CD14-positive monocyte (primary cell): ENCODE results near the gene ID1. TPM values are rescaled to one million over a fixed set of nuclear protein-coding genes. Genes with fewer than 3 reads are reported as not detected.

Experiments used
- DNase-seq, 3 donors: peaks; one replicate each; pipeline ENCODE4 v3.0.0-alpha.2; 2011 to 2022
- H2AFZ ChIP-seq: 2 replicates; pipeline ENCODE4 v1.6.0; 2012; ENCODE audit warnings: mild to moderate bottlenecking, low read depth, low read length, inconsistent platforms; ENCODE audit not compliant: insufficient read depth, poor library complexity, severe bottlenecking
- H3K27ac ChIP-seq, 2 donors: 1 replicate in 1 of 2; 2 replicates in 1 of 2; pipeline ENCODE4 v1.5.1; 2012 to 2013; ENCODE audit warnings: low read length in 2 of 2, control low read depth in 1 of 2, inconsistent platforms in 1 of 2, low read depth in 1 of 2, mild to moderate bottlenecking in 1 of 2
- H3K27me3 ChIP-seq, 2 donors: one replicate each; pipeline versions ENCODE4 v1.6.0 to v1.6.1; 2011 to 2013; ENCODE audit warnings: low read length in 2 of 2; ENCODE audit not compliant: control insufficient read depth in 2 of 2, insufficient read depth in 2 of 2
- H3K36me3 ChIP-seq, 2 donors: replicated peaks in 1 of 2; 1 replicate in 1 of 2; 2 replicates in 1 of 2; pipeline versions ENCODE4 v1.5.1 to v1.6.1; 2012 to 2013; ENCODE audit warnings: low read length in 2 of 2, control low read depth in 1 of 2, inconsistent platforms in 1 of 2, mild to moderate bottlenecking in 1 of 2; ENCODE audit not compliant: insufficient read depth in 2 of 2, control insufficient read depth in 1 of 2
- H3K4me1 ChIP-seq, 2 donors: 1 replicate in 1 of 2; 2 replicates in 1 of 2; pipeline versions ENCODE4 v1.5.1 to v1.6.1; 2012 to 2013; ENCODE audit warnings: low read length in 2 of 2, control low read depth in 1 of 2, inconsistent platforms in 1 of 2, mild to moderate bottlenecking in 1 of 2, moderate library complexity in 1 of 2; ENCODE audit not compliant: insufficient read depth in 2 of 2, control insufficient read depth in 1 of 2
- H3K4me2 ChIP-seq: replicated peaks from 2 replicates; pipeline ENCODE3; 2012; ENCODE audit warnings: low read length, moderate library complexity, mild to moderate bottlenecking; ENCODE audit not compliant: poor library complexity, severe bottlenecking; ENCODE audit errors: extremely low read depth
- H3K4me3 ChIP-seq, 3 experiments: fragments of 200-600 bp in 1 of 3; sonication (generic) in 1 of 3; replicated peaks in 1 of 3; 1 replicate in 2 of 3; 2 replicates in 1 of 3; pipeline ENCODE4 v1.5.1; 2011 to 2013; ENCODE audit warnings: low read length in 3 of 3, mild to moderate bottlenecking in 3 of 3, control low read depth in 2 of 3, low read depth in 2 of 3, inconsistent platforms in 1 of 3, moderate library complexity in 1 of 3
- H3K79me2 ChIP-seq: 2 replicates; pipeline ENCODE4 v1.6.0; 2012; ENCODE audit warnings: mild to moderate bottlenecking, control low read depth, inconsistent platforms, low read length, moderate library complexity; ENCODE audit not compliant: insufficient read depth
- H3K9ac ChIP-seq: 2 replicates; pipeline ENCODE4 v1.6.0; 2017; ENCODE audit warnings: low read length, mild to moderate bottlenecking; ENCODE audit not compliant: insufficient read depth, poor library complexity, severe bottlenecking
- H3K9me3 ChIP-seq, 2 donors: replicated peaks in 1 of 2; 1 replicate in 1 of 2; 2 replicates in 1 of 2; pipeline versions ENCODE4 v1.5.1 to v1.6.1; 2012 to 2013; ENCODE audit warnings: low read length in 2 of 2, control low read depth in 1 of 2; ENCODE audit not compliant: control insufficient read depth in 1 of 2, insufficient read depth in 1 of 2
- H4K20me1 ChIP-seq: 2 replicates; pipeline ENCODE4 v1.6.0; 2012; ENCODE audit warnings: mild to moderate bottlenecking, low read length, control low read depth, moderate library complexity; ENCODE audit not compliant: insufficient read depth
- H3K27ac Mint-ChIP-seq, 7 donors: one replicate each; pipeline ENCODE4 v1.8.0; 2020; ENCODE audit warnings: mild to moderate bottlenecking in 7 of 7, mixed read lengths in 7 of 7, moderate library complexity in 6 of 7, inconsistent platforms in 2 of 7
- H3K27me3 Mint-ChIP-seq, 3 donors: one replicate each; pipeline ENCODE4 v1.8.0; 2021 to 2022; ENCODE audit warnings: low read depth in 3 of 3, mild to moderate bottlenecking in 3 of 3, mixed read lengths in 3 of 3, moderate library complexity in 3 of 3, inconsistent platforms in 1 of 3
- H3K36me3 Mint-ChIP-seq, 2 donors: one replicate each; pipeline ENCODE4 v1.8.0; 2020; ENCODE audit warnings: mixed read lengths in 2 of 2, inconsistent platforms in 1 of 2, mild to moderate bottlenecking in 1 of 2
- H3K4me1 Mint-ChIP-seq: one replicate; pipeline ENCODE4 v1.8.0; 2020; ENCODE audit warnings: mild to moderate bottlenecking, mixed read lengths
- H3K4me3 Mint-ChIP-seq, 2 donors: one replicate each; pipeline ENCODE4 v1.8.0; 2020; ENCODE audit warnings: mild to moderate bottlenecking in 2 of 2, mixed read lengths in 2 of 2, moderate library complexity in 1 of 2
- H3K9me3 Mint-ChIP-seq, 7 donors: one replicate each; pipeline ENCODE4 v1.8.0; 2020 to 2022; ENCODE audit warnings: mixed read lengths in 7 of 7, mild to moderate bottlenecking in 6 of 7, moderate library complexity in 6 of 7, inconsistent platforms in 2 of 7
- CTCF ChIP-seq: fragments of 200-600 bp; IDR thresholded peaks from one replicate; pipeline ENCODE4 v1.8.0; 2022; ENCODE audit warnings: antibody characterized with exemption, mild to moderate bottlenecking
- WGBS: methylation state at CpG from one replicate; pipeline ENCODE4 v1.1.5; 2013; ENCODE audit warnings: missing lambda C conversion rate; ENCODE audit not compliant: insufficient coverage; 5-methylcytosine and 5-hydroxymethylcytosine counted together
- intact Hi-C, 2 donors: fragments of 100-400 bp; cut with micrococcal nuclease; formaldehyde crosslinking; loops; one replicate each; pipeline versions ENCODE4 v1.15.0 to v1.15.1; 2023
- polyA plus RNA-seq, 3 donors: library from polyadenylated mRNA; depleted of rRNA in 1 of 3; unstranded in 2 of 3; stranded (reverse) in 1 of 3; fragments of 300-500 nt in 2 of 3; fragments of >200 nt in 1 of 3; fragmentation: Illumina TruSeq in 2 of 3; gene quantifications; 1 replicate in 2 of 3; 2 replicates in 1 of 3; pipeline ENCODE4 v1.2.3, GENCODE V29; 2012 to 2021

The ID1 gene
- polyA plus RNA-seq, 3 donors: 3.9 to 129 (median 12.5) TPM

- no peak overlapping the region for H3K9ac ChIP-seq
- intact Hi-C loops: no loop called here
- no peaks in the 10 kb centered on the region for H3K79me2 ChIP-seq
- no peak for TF ChIP-seq CTCF
- peaks cover 26% of the 10 kb centered on the region for H3K4me1 Mint-ChIP-seq
- no peaks in the 10 kb centered on the region for H3K27me3 ChIP-seq
- no peak overlapping the region for H2AFZ ChIP-seq
- no peak overlapping the region for H3K4me2 ChIP-seq
- peaks cover 8 to 10% of the 10 kb centered on the region in 2 donors for H3K4me1 ChIP-seq
- no peaks in the 10 kb centered on the region for H3K9me3 ChIP-seq
- H3K27me3 Mint-ChIP-seq: no peaks in the 10 kb centered on the region
- no peak overlapping the region for H3K4me3 ChIP-seq
- H3K27ac ChIP-seq: no peak overlapping the region
- no peak for DNase-seq
- peak overlapping the region in 5 of 7 donors; percentile 28 to 75 (median 59) for H3K27ac Mint-ChIP-seq
- H4K20me1 ChIP-seq: peaks cover 49% of the 10 kb centered on the region
- H3K4me3 Mint-ChIP-seq: no peak overlapping the region
- peaks cover 66 to 82% of the 10 kb centered on the region in 2 donors for H3K36me3 ChIP-seq
- WGBS: 63% methylated on average over 17 of the region's 21 CpGs
- H3K9me3 Mint-ChIP-seq: no peaks in the 10 kb centered on the region
- H3K36me3 Mint-ChIP-seq: peaks cover 56 to 71% of the 10 kb centered on the region in 2 donors
Measured at GRCh38 chr20:31568041-31568731, 36.9 kb upstream of the ID1 start.

GRCh38 chr20:31568773-31569162 is 36.3 kb upstream of the ID1 start:
- H3K4me1 ChIP-seq: peaks cover 13 to 16% of the 10 kb centered on the region in 2 donors
- Mint-ChIP-seq H3K36me3 (peaks cover 53 to 65% of the 10 kb centered on the region in 2 donors), H3K4me3 (no peak overlapping the region), H3K9me3 (no peaks in the 10 kb centered on the region), H3K27me3 (no peaks in the 10 kb centered on the region), H3K4me1 (peaks cover 31% of the 10 kb centered on the region), H3K27ac (peak overlapping the region in 4 of 7 donors; percentile 37 to 77 (median 66))
- H3K9me3 ChIP-seq: no peaks in the 10 kb centered on the region
- H3K36me3 ChIP-seq: peaks cover 61 to 77% of the 10 kb centered on the region in 2 donors
- peak overlapping the region in 1 of 2 donors; percentile 17 for H3K27ac ChIP-seq
- DNase-seq: no peak
- WGBS: 100% methylated on average over 1 of the region's 5 CpGs
- TF ChIP-seq CTCF: no peak
- peaks cover 44% of the 10 kb centered on the region for H4K20me1 ChIP-seq
- intact Hi-C loops: no loop called here
- H3K79me2 ChIP-seq: no peaks in the 10 kb centered on the region
- no peak overlapping the region for H3K4me2 ChIP-seq
- no peaks in the 10 kb centered on the region for H3K27me3 ChIP-seq
- no peak overlapping the region for H3K4me3 ChIP-seq
- no peak overlapping the region for H3K9ac ChIP-seq
- no peak overlapping the region for H2AFZ ChIP-seq
